SK-MEL-5 (cell line): ENCODE results near the gene PPP2R2C. TPM values are rescaled to one million over a fixed set of nuclear protein-coding genes. Genes with fewer than 3 reads are reported as not detected.

ENCODE experiments used
- DNase-seq: peaks from one replicate; pipeline ENCODE4 v3.0.0-alpha.2; 2016; ENCODE audit warnings: low read depth, low spot score
- in situ Hi-C: cut with HindIII; loops from 2 replicates; pipeline ENCODE4 v1.10.0; 2016; ENCODE audit warnings: low sequenced_read_pairs, high pct_unique_total_duplicates, low pct_unique_long_range_greater_than_20kb
- total RNA-seq: library from RNA; depleted of rRNA; stranded (reverse); fragments of >200 nt; shearing (Covaris generic); gene quantifications from 2 replicates; pipeline ENCODE4 v1.2.3, GENCODE V29; 2014

PPP2R2C gene
- total RNA-seq, 1 experiment from 2014 or later = 0.55 TPM

DNA sequence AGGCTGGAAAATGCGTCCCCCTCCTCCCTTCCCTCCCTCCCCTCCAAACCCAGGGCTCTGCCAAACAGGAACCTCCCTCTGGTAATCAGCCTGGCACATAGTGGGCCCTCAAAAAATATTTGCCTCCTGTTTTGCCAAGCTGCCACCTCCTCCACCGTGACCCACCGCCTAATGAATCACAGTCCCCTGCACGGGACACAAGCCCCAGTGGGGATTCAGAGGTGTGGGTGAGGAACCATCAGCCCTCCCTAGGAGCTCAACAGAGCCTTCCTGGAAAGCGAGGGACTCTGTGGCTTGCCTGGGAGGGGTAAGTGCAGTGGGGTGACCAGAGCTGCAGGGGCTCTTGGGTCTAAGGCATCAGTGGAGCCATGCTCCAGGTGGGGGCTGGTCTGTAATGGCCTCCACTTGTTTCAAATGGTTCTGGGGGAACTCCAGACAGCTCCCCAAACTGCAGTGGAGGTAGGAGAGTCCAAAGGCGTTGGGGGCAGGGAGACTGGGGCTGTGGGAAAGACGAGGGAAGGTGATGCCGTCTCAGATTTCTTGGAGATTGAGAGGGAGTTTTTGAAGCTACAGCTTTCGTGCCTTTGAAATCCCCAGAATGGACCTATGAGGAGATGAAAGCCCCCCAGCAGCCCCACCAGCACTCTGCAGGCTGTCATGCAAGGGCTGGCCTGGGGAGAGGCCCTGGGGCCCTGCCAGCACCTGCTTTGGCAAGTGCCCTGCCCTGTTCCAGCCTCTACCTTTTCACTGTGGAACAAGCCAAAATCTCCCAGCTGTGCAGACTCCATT is 1.0 kb upstream of the PPP2R2C start:
- no peak for DNase-seq
- in situ Hi-C loops = no loop called here

DNA sequence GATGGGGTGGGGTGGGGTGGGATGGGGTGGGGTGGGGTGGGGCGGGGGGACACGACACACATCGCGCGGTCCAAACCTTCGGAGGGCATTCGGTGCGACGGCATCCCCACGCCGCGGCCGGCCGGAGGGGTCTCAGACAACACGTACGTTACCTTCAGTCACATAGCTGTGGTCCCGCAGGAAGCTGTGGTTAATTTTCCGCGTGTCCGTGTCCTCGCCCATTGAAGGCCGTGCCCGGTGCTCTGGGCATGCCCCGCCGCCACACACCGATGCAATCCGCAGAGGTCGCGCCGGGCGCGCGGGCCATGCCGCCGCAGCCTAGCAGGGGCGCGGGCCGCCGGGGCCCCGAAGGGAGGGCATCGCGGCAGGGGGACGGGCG is 417 bp downstream of the PPP2R2C start:
- in situ Hi-C loops = no loop called here
- no peak for DNase-seq

DNA sequence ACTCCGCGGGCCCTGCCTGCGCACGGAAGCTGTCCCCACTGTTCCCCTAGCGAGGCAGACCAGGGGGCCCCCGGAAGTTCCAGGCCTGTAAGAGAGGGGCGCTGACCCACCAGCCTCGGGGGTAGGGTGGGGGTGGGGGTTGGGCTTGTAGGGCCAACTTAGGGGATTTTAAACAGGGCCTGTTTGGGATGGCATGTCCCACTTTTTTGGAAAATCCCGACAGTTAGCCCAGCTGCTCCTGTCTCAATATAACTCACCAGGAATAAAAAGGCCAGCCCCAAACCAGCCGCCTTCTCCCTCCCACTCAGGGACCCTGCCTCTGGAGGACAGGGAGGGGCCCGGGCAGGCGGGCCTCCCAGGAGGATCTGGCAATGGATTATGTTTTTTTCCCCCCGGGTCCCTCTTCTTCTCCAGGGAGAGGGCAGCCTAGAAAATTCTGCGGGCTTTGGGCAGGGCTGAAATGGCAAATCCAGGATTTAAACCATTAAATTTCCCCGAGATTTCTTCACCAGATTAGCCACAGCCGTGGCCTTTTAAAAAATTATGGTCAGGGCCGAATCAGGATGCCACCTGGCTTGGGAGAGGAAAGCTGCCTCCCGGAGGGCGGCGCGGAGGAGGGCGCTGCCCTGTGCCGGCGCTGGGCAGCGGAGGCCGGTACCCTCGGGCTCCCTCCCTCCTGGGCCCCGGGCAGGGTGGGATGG is 957 bp downstream of the PPP2R2C start:
- in situ Hi-C loops = no loop called here

DNA sequence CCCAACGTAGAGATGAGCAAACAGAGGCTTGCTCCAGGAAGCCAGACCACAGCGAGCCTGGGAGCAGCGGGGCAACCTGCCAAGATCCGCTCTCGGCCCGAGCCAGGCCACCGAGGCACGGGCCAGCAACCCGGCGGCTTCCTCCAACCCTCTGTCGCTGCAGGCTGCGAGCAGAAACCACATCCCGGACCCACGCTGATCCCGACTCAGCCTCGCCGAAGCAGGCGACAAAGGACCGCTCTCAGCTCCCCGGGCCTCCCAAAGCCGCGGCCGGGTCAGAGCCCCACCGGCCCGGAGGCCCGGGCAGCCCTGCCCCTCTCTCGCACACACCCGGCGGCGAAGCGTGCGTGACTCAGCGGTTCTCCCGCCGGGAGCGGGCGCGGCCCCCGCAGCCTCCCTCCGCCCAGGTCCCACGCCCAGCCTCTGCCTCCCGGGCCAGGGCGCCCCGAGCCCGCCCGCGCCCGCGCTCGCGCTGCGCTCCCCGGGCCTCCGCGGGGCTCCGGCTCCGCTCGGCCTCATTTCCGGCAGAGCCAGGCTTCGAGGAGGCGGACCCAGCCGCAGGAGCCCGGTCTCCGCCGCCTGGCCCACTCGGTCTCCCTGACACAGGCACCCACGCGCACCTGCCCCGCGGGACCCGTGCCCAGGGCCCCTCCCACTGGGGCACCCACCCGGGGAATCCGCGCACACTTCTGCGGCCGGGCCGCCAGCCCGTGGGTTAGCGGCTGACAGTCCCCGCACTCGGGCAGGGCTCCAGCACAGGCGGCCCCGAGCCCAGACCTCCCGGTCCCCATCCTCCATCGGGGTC is 1.7 kb downstream of the PPP2R2C start:
- no peak for DNase-seq
- in situ Hi-C loops = no loop called here

More for the DNA sequence above, 957 bp downstream of the PPP2R2C start:
- DNase-seq = no peak

DNA sequence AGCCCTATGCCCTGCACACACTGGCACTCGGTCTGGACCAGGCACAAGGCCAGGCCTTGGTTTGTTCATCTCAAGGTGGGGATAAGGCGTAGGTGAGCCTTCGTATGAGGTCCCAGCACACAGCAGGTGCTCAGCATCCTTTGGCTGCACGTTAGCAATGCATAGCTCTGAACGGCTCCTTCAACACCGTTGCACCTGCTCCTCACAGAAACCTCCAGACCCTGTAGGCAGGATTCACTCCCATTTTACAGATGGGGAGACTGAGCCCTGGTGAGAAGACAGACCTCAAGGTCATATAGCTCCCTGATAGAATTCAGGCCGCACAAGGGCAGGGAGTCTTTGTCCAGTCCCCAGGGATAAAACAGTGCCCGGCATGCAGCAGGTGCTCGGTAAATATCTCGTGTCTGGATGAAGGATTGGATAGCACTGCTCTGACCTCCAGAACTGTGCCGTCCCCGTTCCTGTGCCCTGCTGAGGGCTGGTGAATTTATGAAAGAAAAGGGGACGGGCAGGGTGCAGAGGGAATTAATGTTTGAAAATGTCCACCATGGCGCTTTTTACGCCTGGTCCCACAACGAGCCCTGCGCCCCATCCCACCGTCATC is 2.4 kb downstream of the PPP2R2C start:
- in situ Hi-C loops = no loop called here
- DNase-seq = no peak

DNA sequence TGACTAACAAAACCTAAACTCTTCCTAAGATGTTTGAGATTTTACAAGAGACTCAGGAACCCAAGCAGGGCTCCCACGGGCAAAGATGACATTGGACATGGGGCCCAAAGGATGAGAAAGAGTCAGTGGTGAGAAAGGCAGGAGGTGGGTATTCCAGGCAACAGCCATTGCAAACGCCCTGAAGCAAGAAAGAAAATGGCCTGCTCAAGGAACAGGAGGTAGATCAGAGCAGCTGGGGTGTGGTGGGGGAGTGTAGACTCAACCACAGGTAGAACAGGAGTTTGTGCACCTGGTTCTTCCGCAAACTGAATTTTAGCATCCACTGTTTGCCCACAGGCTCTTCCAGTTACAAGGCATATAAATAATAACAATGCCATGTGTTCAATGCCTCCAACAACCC is 3.3 kb downstream of the PPP2R2C start:
- DNase-seq = no peak
- in situ Hi-C loops = no loop called here

DNA sequence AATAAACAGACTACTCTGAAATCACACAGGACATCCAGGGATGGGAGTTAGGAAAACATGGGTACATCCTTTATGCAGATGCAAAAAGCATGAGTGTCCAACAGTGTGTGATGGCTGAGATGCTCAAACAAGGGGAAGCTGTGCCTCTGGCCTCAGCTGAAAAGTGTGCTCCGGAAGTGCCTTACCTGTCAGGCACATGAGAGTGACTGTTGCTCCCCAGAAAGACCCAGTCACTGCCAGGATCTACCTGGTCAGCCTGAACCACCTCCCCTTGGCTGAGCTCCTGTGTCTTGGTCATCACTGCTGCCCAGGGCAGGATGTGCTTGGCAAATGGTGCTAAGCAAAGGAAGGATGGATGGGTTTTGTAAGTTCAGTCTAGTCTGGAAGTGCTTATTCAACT is 4.0 kb downstream of the PPP2R2C start:
- no peak for DNase-seq
- in situ Hi-C loops = no loop called here

DNA sequence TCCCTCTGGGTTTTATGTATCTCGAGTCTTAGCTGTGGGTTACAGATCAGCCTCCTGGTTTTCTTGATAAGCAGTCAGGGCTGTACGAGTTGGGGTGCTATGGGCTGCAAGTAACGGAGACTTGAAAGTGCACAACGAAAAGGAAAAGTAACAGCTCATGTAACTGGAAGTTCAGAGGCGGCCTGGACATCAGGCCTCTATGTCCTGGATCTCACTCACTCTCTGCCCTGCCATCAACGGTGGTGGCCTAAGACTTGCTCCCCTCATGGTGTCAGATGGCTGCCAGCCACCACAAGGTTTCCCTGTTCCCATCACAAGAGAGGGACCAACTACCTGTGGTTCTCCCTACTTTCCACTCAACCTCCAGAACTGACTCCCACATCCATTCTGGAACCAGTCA is 4.8 kb downstream of the PPP2R2C start:
- in situ Hi-C loops = no loop called here
- no peak for DNase-seq

DNA sequence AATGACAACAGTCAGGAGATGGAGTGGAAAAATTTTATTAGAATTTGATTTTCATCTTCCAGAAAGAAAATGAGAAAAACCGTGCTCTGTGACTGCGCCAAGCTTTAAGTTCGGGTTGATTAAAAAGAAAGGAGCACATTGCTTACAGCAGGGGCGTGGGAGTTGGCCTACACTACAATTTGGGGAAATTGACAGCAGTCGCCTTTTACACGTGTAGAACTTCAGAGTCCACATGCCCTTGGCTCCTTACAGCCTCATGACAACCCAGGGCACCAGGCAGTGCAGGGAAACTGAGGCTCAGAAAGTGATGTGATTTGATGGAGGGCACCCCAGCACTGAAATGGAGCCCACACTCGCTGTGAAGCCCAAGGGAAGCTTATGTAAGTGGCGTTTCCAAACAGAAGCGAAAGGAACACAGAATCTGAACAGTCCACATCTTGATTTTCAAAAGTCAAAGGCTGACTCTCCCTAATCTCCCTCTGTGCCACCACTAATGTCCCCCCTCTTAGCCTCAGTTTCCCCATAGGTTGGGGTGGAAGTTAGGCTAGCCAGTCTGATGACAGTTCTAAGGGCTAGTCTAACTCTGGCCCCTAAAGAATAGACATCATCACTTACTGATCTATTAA is 5.5 kb downstream of the PPP2R2C start:
- DNase-seq = no peak
- in situ Hi-C loops = no loop called here

DNA sequence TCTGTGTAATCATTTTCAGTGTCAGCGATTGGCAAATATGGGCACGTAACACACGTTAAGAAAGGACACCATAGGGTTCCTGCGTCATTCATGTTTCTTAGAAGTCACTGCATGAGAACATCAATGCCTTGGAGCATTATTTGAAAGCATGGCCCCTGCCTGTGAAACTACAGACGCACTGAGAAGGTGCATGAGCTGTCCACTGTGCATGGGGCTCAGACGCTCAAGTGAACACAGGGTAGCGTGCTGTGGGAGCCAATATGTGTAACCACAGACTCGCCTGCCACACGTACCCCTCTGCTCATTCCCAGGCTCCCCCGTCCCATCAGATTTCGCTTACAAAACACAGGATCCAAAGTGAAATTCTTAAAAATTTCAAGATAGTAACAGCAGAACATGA is 6.5 kb downstream of the PPP2R2C start:
- DNase-seq = no peak
- in situ Hi-C loops = no loop called here

DNA sequence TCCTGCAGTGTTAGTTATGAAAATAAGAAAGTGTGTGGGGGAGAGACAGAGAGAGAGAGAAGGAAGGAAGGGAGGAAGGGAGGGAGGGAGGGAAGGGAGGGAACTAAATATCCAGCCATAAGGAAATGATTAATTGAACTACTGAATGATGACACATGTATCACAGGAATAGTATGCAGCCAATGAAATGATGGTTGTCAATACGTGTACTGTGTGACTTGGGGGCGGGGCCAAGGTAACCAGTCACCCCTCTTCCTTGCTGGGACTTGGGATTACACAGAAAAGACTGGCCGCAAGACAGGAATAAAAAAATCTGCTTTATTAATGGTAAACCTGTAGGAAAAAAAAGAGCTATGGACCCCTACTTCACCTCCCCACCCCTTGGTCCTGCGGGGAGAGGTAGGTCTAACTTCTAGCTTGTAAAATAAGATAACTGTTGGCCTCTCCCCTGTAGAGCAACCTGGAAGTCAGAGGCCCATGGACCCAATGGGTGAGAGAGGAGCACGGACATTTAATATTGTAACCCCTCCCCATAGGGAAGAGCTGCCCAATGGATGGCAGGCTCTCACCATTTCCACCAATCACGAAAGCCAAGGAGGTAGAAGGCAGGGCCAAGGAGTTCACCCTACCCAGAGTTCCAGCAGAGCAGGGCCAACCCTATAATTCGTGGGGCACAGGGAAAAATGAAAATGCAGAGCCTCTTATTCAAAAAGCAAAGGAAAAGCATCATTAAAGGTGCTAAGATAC is 7.4 kb downstream of the PPP2R2C start:
- in situ Hi-C loops = no loop called here
- DNase-seq = peak; percentile 43

DNA sequence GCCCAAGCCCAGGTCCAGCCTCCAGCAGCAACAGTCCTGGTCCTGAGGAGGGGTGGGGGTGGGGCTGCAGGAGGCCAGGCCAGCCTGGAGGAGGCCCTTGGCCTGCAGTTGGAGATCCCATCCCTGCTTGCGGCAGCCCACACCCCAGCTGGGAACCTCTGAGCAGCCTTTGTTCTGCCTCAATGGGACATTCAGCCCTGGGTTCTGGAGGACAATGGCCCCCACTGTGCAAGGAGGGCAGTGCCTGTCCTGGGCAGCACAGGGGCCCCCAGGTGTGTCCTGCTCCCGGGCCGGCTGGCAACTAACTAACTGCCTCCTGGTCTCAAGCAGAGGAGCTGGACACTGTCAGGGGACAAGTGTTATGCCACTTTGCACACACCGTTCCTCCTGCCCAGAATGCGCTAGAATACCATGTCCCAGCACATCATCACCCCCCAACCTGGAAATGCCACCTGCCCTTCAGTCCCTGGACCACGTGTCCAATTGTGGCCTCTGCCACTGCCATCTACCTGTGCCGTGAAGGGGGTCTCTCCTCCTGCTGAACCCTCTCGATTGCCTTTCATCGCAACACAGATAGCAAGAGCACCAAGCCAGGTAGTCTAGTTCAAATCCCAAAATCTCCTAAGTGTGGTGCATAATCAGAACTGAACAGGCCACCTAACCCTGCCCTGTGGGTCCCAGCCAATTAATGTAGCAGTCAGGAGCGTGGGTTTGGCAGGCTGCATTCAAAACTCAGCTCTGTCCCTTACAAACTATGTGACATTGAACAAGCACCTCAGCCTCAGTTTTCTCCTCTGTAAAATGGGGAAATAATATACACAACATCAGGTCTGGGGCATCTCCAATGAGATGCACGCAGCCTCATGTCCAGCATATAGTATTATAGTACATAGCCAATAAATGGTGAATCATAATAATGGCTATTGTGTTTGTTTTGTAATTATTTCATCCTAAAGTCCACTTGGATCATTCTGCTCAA is 8.8 kb downstream of the PPP2R2C start:
- DNase-seq = peak; percentile 20
- in situ Hi-C loops = no loop called here

DNA sequence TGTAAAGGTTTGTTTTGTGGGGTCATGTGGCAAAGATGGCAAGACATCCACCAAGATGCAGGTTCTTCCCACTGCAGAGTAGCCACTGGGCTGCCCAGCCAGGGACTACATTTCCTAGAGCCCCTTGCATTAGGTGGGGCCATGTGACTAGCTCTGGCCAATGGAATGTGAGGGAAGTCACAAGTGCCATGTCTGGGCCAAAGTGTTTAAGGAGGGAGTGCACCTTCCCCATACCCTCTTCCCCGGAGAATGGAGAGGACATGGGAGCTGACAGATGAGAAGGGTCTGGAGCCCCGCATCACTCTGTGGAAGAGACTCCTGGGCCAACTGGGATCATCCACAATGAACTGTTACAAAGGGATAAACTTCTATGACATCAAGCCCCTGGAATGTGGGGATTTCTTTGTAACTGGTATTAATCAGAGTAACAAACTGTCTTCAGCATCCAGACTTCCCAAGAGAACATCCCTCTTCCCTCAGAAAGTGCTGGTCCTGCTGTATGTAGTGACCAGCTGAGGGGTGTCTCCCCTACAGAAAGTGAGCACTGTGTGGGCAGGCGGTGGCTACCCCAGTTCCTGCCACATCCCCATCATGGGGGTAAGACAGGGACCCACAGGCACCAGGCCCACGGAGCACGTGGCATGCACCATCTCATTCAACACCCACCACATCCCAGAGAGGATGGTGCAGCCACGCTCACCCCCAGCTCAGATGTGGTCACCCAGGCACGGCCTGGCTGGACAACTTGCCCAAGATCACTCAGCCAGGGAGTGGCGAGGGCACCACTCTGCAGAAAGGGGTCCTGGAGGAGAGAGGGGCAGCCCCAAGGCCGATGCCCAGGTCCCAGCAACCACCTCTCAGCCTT is 10.9 kb downstream of the PPP2R2C start:
- in situ Hi-C loops = no loop called here
- DNase-seq = no peak

DNA sequence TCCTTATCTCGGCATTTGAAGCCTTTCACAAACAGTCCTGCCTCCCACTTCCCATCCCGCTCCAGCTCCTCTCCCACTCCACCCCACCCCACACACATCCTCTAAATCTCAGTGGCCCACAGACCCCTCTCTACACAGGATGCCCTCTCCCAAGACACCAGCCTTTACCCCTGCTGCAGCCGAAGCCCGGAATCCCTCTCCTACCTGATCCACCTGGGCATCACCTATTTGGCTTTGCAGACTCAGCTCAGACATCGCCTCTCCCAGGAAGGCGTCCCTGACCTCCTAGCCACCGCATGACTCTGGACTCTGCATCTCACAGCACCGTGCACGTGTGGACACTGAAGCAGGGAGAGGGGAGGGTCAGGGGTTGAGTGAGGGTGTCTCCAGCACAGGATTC is 11.5 kb downstream of the PPP2R2C start:
- in situ Hi-C loops = no loop called here
- DNase-seq = no peak

DNA sequence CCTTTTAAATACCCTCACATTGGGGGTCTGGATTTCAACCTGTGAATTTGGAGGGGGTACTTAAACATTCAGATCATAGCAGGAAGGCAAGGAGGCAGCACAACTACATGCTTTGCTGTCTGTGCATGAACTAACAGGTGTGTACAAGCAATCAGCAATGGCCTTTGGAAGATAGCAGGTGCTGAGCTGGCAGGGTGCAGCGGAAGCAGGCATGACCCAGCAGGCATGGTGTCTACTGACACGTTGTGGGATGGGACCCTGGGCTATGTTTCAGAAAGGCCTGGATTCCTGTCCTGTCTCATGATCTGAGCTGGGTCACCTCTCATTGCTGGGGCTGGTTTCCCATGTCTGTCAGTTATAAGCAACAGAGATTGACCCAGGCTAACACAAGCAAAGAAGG is 13.9 kb downstream of the PPP2R2C start:
- in situ Hi-C loops = no loop called here
- DNase-seq = no peak
